ENCODE measurements around the gene PRKD2. TPM values are rescaled to one million over a fixed set of nuclear protein-coding genes. Genes with fewer than 3 reads are reported as not detected.

Gene PRKD2
- total RNA-seq (2013; cell fraction: nucleolus; rRNA removed), result 23.7 and 25.9 TPM in 2 replicates
- total RNA-seq (2014; rRNA removed) (25.1 and 35.4 TPM in 2 replicates), total RNA-seq (2014; rRNA removed; fragmentation: Illumina TruSeq; extraction: Trizol) (13.3 and 14.4 TPM in 2 replicates), total RNA-seq (2021) (88.9 and 98.8 TPM in 2 replicates), polyA plus RNA-seq (2011; rRNA removed) (7.7 and 12.6 TPM in 2 replicates), polyA plus RNA-seq (2014; fragmentation: Illumina TruSeq; extraction: Trizol) (16.9 and 31.3 TPM in 2 replicates), polyA plus RNA-seq (2014; fragmentation: Nextera tagmentation; extraction: Ambion mirVana) (10 to 100 TPM in 1 of 2 experiments, 1 to 10 TPM in 1; 2.3 to 11.8 TPM), polyA plus RNA-seq (2014; rRNA removed) (34.4 and 45.7 TPM in 2 replicates), polyA plus RNA-seq (2016; fragmentation: Nextera tagmentation; extraction: Ambion mirVana) (10 to 100 TPM; 44.6 to 50.7 TPM), polyA minus RNA-seq (2011; rRNA and poly(A)+ RNA removed) (21.4 and 38.0 TPM in 2 replicates), Bru-seq, nascent RNA (percentile 66 among the genes with signal in this experiment), BruChase-seq, experiment 1, labeled RNA remaining after a 6-hour chase (percentile 76 among the genes with signal in this experiment), BruChase-seq, experiment 2, labeled RNA remaining after a 2-hour chase (percentile 74 among the genes with signal in this experiment)
- 30.7 TPM for polyA plus RNA-seq (2011; ENCODE audit: low read depth)
- polyA plus RNA-seq (2011; cell fraction: cytosol; rRNA removed), result 22.8 and 23.6 TPM in 2 replicates
- 70.9 and 92.1 TPM in 2 replicates for polyA plus RNA-seq (2011; cell fraction: nucleus; rRNA removed)
- 56.6 and 58.8 TPM in 2 replicates for polyA plus RNA-seq (2012)
- 27.0 and 27.5 TPM in 2 replicates for polyA minus RNA-seq (2011; cell fraction: cytosol; rRNA and poly(A)+ RNA removed)
- 11.1 and 26.6 TPM in 2 replicates for polyA minus RNA-seq (2011; cell fraction: nucleus; rRNA and poly(A)+ RNA removed)
- long read RNA-seq, experiment 1, partial matches to known transcripts, result 4 of 7 reads
- long read RNA-seq, experiment 1, other reads (novel, unspliced or antisense), result 1 of 7 reads
- long read RNA-seq, experiment 2, partial matches to known transcripts, result 7 of 10 reads
- long read RNA-seq, experiment 2, other reads (novel, unspliced or antisense), result 1 of 10 reads

- Histone ChIP-seq H3K27ac (ENCODE audit: control insufficient read depth, insufficient read depth) (peak within 1 kb of the TSS; percentile 88), H3K27me3 (replicated peaks in 1 of 2; ENCODE audit: control insufficient read depth in 2 of 2, insufficient read depth in 2 of 2, low read length in 1 of 2) (no peaks in the 10 kb centered on the region), H3K9ac (ENCODE audit: control insufficient read depth, insufficient read depth, low read length) (peak within 1 kb of the TSS; percentile 86), H4K20me1 (ENCODE audit: control insufficient read depth, insufficient read depth) (no peaks in the 10 kb centered on the region), H3K36me3 (ENCODE audit: control insufficient read depth in 2 of 2, insufficient read depth in 2 of 2, low read length in 1 of 2) (peaks cover 4 to 21% of the 10 kb centered on the region in 2 experiments; a peak in 3 of 4 replicates), H3K9me3 (replicated peaks; ENCODE audit: control insufficient read depth, insufficient read depth, low read length) (no peaks in the 10 kb centered on the region), H3K4me1 (ENCODE audit: control insufficient read depth, insufficient read depth, low read length) (peaks cover 30% of the 10 kb centered on the region), H3K4me3 (peak within 1 kb of the TSS; percentile 91), H3K4me2 (ENCODE audit: control insufficient read depth, insufficient read depth) (peak within 1 kb of the TSS; percentile 77), H2AFZ (ENCODE audit: control insufficient read depth, low read depth, low read length) (peak within 1 kb of the TSS; percentile 88), H3K79me2 (ENCODE audit: control insufficient read depth, insufficient read depth, low read length) (peaks cover 50% of the 10 kb centered on the region)
- DNase-seq (ENCODE audit: low read depth, low spot score) (no peak), ATAC-seq (peak; percentile 67), FAIRE-seq (no peak)
- in situ Hi-C loops (cut with MboI) (no loop called here), intact Hi-C loops (cut with micrococcal nuclease; ENCODE audit: unreplicated experiment) (loop anchor here (5.0 kb wide), 1 partner anchor 105 kb away; no protein-coding TSS in a partner anchor)
- under 1% methylated on average over 37 of the region's 52 CpGs for WGBS (ENCODE audit: insufficient coverage, insufficient replicate concordance, low lambda C conversion rate, missing lambda C conversion rate)
- CTCF ChIA-PET, result interaction anchor here (1.2 to 5.4 kb wide), 3 partner anchors 12 to 13 kb away, joined by 8 to 64 read pairs (median 32); no protein-coding TSS in a partner anchor
- SMC1A ChIA-PET (ENCODE audit: uncharacterized antibody, unreplicated experiment), result interaction anchor here (1.0 to 1.3 kb wide), 2 partner anchors 12 to 25 kb away, joined by 3 read pairs; no protein-coding TSS in a partner anchor
- BruUV-seq (replicated peaks), result TSS peak; percentile 88
- POLR2A ChIA-PET, result interaction anchor here (0.6 kb wide), 2 partner anchors 186 to 1690 kb away, joined by 3 to 4 read pairs; no protein-coding TSS in a partner anchor
- RAD21 ChIA-PET (ENCODE audit: unreplicated experiment), result interaction anchor here (0.7 to 1.1 kb wide), 6 partner anchors 14 to 1078 kb away, joined by 3 to 5 read pairs (median 4); partner anchors contain the start of genes CALM3, DACT3 and EML2
- TF ChIP-seq IKZF1 (conservative IDR thresholded peaks at IDR 0.05), result peak; percentile 42; the same call in 1 of the 2 replicates
- no peak for TF ChIP-seq SMC3 (IDR thresholded peaks at IDR 0.05; ENCODE audit: borderline replicate concordance, low read length)
- peak; percentile 53; the same call in 1 of the 2 replicates for TF ChIP-seq POLR2AphosphoS2 (IDR thresholded peaks at IDR 0.05; ENCODE audit: low read depth, low read length)
- peak; percentile 97 for TF ChIP-seq PKNOX1 (IDR thresholded peaks at IDR 0.05)
- TF ChIP-seq POLR2A (IDR thresholded peaks at IDR 0.05; ENCODE audit: low read depth, low read length), result peak; percentile 72
- no peak for TF ChIP-seq BMI1 (IDR thresholded peaks at IDR 0.05; ENCODE audit: borderline replicate concordance)
- peak; percentile 96 for TF ChIP-seq PBX3 (IDR thresholded peaks at IDR 0.05; ENCODE audit: insufficient replicate concordance, low read depth, low read length)
- peak; percentile 60; the same call in 1 of the 2 replicates for TF ChIP-seq SPI1 (IDR thresholded peaks at IDR 0.05; ENCODE audit: borderline replicate concordance, insufficient read depth, low read depth, low read length)
- TF ChIP-seq SP1 (IDR thresholded peaks at IDR 0.05; ENCODE audit: low read depth, low read length), result peak; percentile 47
- peak; percentile 28; the same call in 1 of the 2 replicates for TF ChIP-seq YY1 (IDR thresholded peaks at IDR 0.05; ENCODE audit: low read depth, low read length)
- TF ChIP-seq BACH1 (IDR thresholded peaks at IDR 0.05; ENCODE audit: borderline replicate concordance), result 0 out of 2 replicates have a peak, but pooled peaks have one; percentile 19
- no peak for TF ChIP-seq CBX5 (IDR thresholded peaks at IDR 0.05; ENCODE audit: low read depth)
- peak; percentile 77; the same call in 1 of the 2 replicates for TF ChIP-seq CREM (IDR thresholded peaks at IDR 0.05; ENCODE audit: low read depth)
- peak; percentile 8; the same call in 1 of the 2 replicates for TF ChIP-seq TAF1 (IDR thresholded peaks at IDR 0.05; ENCODE audit: borderline replicate concordance, low read depth, low read length)
- TF ChIP-seq RELB (IDR thresholded peaks at IDR 0.05; ENCODE audit: low read depth), result peak; percentile 77; the same call in 1 of the 2 replicates
These were observed at the start of gene PRKD2 for GRCh38 chr19:46717034-46717715. TSS of gene PRKD2 (minus strand) at chr19:46717114. CDS start at chr19:46716370, 744 bp downstream.

Data from GM12878 (cell line).